Activated CD4-positive, alpha-beta memory T cell treated with anti-CD3 and anti-CD28 coated beads, Interleukin-2, amount 10 ng/mL, durations not matched to agents 7 days and 5 days (primary cell): ENCODE results near the gene AMOTL1. TPM values are rescaled to one million over a fixed set of nuclear protein-coding genes. Genes with fewer than 3 reads are reported as not detected.
"Not testable (repeated sequence)": the region's sequence is repeated elsewhere in the genome, so short reads cannot be mapped to it uniquely, and the experiment has no call there.

Source experiments
- CTCF ChIA-PET: fragments of 350-600 bp; sonication (Branson Sonifier 250); formaldehyde crosslinking; loops from one replicate; lab custom pipeline; 2021; ENCODE audit warnings: antibody characterized with exemption, inconsistent platforms; lab: Charles Lee
- POLR2A ChIA-PET: fragments of 350-600 bp; sonication (Branson Sonifier 250); formaldehyde crosslinking; loops from one replicate; lab custom pipeline; 2021; ENCODE audit warnings: antibody characterized with exemption; lab: Charles Lee
- DNase-seq: peaks from one replicate; pipeline ENCODE4 v3.0.0-alpha.2; 2020
- H3K27ac Mint-ChIP-seq: one replicate; pipeline ENCODE4 v1.8.0; 2021; ENCODE audit warnings: mild to moderate bottlenecking, mixed read lengths
- H3K27me3 Mint-ChIP-seq: one replicate; pipeline ENCODE4 v1.8.0; 2021; ENCODE audit warnings: mixed read lengths
- H3K36me3 Mint-ChIP-seq: one replicate; pipeline ENCODE4 v1.8.0; 2021; ENCODE audit warnings: low read depth, mixed read lengths
- H3K4me1 Mint-ChIP-seq: one replicate; pipeline ENCODE4 v1.8.0; 2021; ENCODE audit warnings: mixed read lengths
- H3K4me3 Mint-ChIP-seq: one replicate; pipeline ENCODE4 v1.8.0; 2021; ENCODE audit warnings: mild to moderate bottlenecking, mixed read lengths
- H3K9me3 Mint-ChIP-seq: one replicate; pipeline ENCODE4 v1.8.0; 2021; ENCODE audit warnings: mixed read lengths
- total RNA-seq, 2 experiments: library from RNA; stranded (reverse); gene quantifications; one replicate each; pipeline ENCODE4 v1.2.3, GENCODE V29; 2021

Gene AMOTL1
- total RNA-seq, 2 experiments from 2014 or later: 4.0 to 4.3 TPM

- H3K4me1 Mint-ChIP-seq, H3K27me3 Mint-ChIP-seq, H3K9me3 Mint-ChIP-seq, H3K27ac Mint-ChIP-seq, CTCF ChIA-PET, DNase-seq, H3K4me3 Mint-ChIP-seq, POLR2A ChIA-PET, H3K36me3 Mint-ChIP-seq: not testable (repeated sequence)
Measured at GRCh38 chr11:94853288-94853687, 85.1 kb downstream of the AMOTL1 start.

DNA sequence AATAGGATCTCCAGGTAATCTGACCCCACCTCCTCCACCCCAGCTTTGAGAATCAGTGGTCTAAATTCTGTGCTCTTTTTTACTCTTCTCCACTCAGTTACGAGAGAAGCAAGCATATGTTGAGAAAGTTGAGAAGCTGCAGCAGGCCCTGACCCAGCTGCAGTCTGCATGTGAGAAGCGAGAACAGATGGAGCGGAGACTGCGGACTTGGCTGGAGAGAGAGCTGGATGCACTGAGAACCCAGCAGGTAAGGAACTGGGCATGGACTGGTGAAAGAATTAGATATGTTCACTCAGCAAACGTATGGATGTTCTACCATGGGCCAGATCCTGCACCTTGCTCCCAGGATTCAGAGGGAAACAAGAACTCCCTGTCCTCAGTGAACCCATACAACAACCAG lies 85.7 kb downstream of the AMOTL1 start:
- H3K36me3 Mint-ChIP-seq: no peaks in the 10 kb centered on the region
- POLR2A ChIA-PET: no interaction called here
- H3K9me3 Mint-ChIP-seq: no peaks in the 10 kb centered on the region
- H3K27ac Mint-ChIP-seq: no peak overlapping the region
- DNase-seq: no peak
- CTCF ChIA-PET: no interaction called here
- no peak overlapping the region for H3K4me3 Mint-ChIP-seq
- no peaks in the 10 kb centered on the region for H3K27me3 Mint-ChIP-seq
- H3K4me1 Mint-ChIP-seq: no peaks in the 10 kb centered on the region

DNA sequence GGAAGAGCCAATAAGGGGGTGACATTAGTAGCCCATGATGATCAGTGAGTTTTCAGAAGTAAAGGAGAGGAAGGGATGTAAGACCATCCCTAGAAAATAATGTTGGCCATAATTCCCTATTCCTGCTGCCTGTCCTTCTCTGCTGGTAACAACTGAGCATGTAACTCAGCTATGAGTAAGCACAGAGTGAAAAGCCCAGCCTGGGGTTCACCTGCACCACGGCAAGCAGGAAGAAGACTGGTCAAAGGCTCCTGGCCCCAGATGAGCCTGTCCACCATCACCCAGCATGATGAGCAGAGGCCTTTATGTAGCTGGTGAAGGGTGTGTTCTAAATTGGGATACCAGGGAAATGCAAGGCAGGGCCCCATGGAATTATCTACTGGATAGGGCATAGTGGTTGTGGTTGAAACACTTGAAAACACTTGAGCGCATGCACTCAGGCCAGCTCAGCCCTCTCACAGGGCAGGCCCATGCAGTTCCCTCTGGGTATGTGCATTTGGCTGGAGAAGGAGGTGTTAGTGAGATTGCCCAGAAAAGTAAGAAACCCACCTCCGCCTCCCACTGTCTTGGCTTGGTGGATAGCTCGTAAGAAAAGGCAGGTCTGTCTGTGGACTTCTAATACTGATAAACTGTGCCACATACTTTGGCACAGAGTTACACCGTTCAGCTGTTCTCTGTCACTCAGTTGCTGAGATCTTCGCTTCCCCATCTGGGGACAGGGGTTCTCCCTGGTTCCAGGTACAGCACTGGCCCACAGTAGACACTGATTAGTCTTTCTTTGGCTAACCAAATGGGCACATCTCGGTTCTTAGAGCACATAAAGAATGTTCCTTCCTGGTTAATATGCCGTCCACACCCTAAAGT lies 86.8 kb downstream of the AMOTL1 start:
- POLR2A ChIA-PET: no interaction called here
- Mint-ChIP-seq H3K4me1 (no peaks in the 10 kb centered on the region), H3K9me3 (no peaks in the 10 kb centered on the region), H3K27ac (no peak overlapping the region), H3K4me3 (no peak overlapping the region), H3K36me3 (no peaks in the 10 kb centered on the region), H3K27me3 (no peaks in the 10 kb centered on the region)
- CTCF ChIA-PET: no interaction called here
- DNase-seq: no peak

GRCh38 chr11:94855666-94856065 lies 87.5 kb downstream of the AMOTL1 start:
- DNase-seq: no peak
- CTCF ChIA-PET: no interaction called here
- no peaks in the 10 kb centered on the region for H3K9me3 Mint-ChIP-seq
- no peaks in the 10 kb centered on the region for H3K4me1 Mint-ChIP-seq
- no peak overlapping the region for H3K4me3 Mint-ChIP-seq
- no peaks in the 10 kb centered on the region for H3K36me3 Mint-ChIP-seq
- POLR2A ChIA-PET: no interaction called here
- H3K27me3 Mint-ChIP-seq: no peaks in the 10 kb centered on the region
- no peak overlapping the region for H3K27ac Mint-ChIP-seq

- no peak for DNase-seq
- H3K27me3 Mint-ChIP-seq: peaks cover 1% of the 10 kb centered on the region
- CTCF ChIA-PET: no interaction called here
- no peaks in the 10 kb centered on the region for H3K4me1 Mint-ChIP-seq
- no peak overlapping the region for H3K27ac Mint-ChIP-seq
- no peaks in the 10 kb centered on the region for H3K36me3 Mint-ChIP-seq
- no peak overlapping the region for H3K4me3 Mint-ChIP-seq
- POLR2A ChIA-PET: no interaction called here
- no peaks in the 10 kb centered on the region for H3K9me3 Mint-ChIP-seq
Measured at GRCh38 chr11:94856443-94856842, 88.3 kb downstream of the AMOTL1 start.

DNA sequence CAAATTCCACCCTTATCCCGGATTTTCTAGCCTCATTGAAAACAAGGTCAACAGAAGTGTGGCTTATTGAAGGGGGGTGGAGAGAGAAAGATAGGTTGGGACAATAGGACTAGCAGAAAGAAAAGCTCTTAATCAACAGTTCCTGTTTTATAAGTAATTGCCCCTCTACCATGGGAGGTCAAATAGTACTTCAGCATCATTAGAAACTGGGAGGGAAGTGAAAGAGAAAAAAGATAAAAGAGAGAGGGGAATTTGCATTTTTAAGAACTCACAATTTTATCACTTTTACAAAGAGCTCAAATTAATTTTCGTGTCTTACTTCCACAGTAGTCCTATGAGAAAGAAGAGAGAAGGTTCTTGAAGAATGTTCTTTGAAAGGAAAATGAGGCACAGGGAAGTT lies 89.2 kb downstream of the AMOTL1 start:
- no peaks in the 10 kb centered on the region for H3K9me3 Mint-ChIP-seq
- ChIA-PET CTCF (no interaction called here), POLR2A (no interaction called here)
- H3K36me3 Mint-ChIP-seq: no peaks in the 10 kb centered on the region
- H3K27ac Mint-ChIP-seq: no peak overlapping the region
- no peaks in the 10 kb centered on the region for H3K4me1 Mint-ChIP-seq
- no peak for DNase-seq
- H3K27me3 Mint-ChIP-seq: peaks cover 4% of the 10 kb centered on the region
- no peak overlapping the region for H3K4me3 Mint-ChIP-seq

- no peak for DNase-seq
- no peaks in the 10 kb centered on the region for H3K9me3 Mint-ChIP-seq
- H3K27me3 Mint-ChIP-seq: peaks cover 4% of the 10 kb centered on the region
- no peaks in the 10 kb centered on the region for H3K36me3 Mint-ChIP-seq
- ChIA-PET CTCF (no interaction called here), POLR2A (no interaction called here)
- no peak overlapping the region for H3K27ac Mint-ChIP-seq
- no peak overlapping the region for H3K4me3 Mint-ChIP-seq
- peaks cover 3% of the 10 kb centered on the region for H3K4me1 Mint-ChIP-seq
Measured at GRCh38 chr11:94858012-94858705, 90.0 kb downstream of the AMOTL1 start.

GRCh38 chr11:94860333-94860732 lies 92.2 kb downstream of the AMOTL1 start:
- H3K4me3 Mint-ChIP-seq: no peak overlapping the region
- no peaks in the 10 kb centered on the region for H3K9me3 Mint-ChIP-seq
- H3K27ac Mint-ChIP-seq: no peak overlapping the region
- H3K4me1 Mint-ChIP-seq: peaks cover 6% of the 10 kb centered on the region
- H3K27me3 Mint-ChIP-seq: peaks cover 4% of the 10 kb centered on the region
- ChIA-PET CTCF (no interaction called here), POLR2A (no interaction called here)
- no peak for DNase-seq
- H3K36me3 Mint-ChIP-seq: no peaks in the 10 kb centered on the region

DNA sequence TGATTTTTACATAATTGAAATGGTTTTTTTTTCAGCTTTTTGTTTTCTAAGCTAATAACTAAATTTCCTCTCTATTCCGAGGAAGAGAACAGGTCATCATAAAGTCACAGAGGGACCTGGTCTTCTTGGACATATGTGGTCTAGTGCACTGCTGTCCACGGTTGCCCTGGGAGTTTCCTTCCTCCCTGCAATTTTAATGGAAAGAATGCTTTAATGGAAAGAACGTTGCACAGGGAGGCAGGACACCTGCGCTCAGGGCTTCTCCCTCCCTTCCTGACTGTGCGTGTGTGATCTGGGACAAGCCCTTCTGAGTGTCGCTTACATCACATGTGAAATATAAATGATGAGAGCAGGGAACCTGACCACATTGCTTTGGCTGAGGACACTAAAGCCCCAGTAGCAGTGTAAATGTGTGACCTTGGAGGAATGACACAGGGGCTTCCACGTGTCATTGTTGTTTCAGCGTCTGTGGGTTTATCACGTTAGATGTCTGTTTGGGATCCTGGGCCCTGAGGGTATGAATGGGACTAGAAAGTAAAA lies 93.2 kb downstream of the AMOTL1 start:
- Mint-ChIP-seq H3K27me3 (peaks cover 4% of the 10 kb centered on the region), H3K27ac (no peak overlapping the region), H3K4me3 (no peak overlapping the region), H3K4me1 (peaks cover 6% of the 10 kb centered on the region), H3K36me3 (no peaks in the 10 kb centered on the region), H3K9me3 (no peaks in the 10 kb centered on the region)
- ChIA-PET CTCF (no interaction called here), POLR2A (no interaction called here)
- no peak for DNase-seq

- DNase-seq: no peak
- Mint-ChIP-seq H3K27me3 (peaks cover 4% of the 10 kb centered on the region), H3K36me3 (no peaks in the 10 kb centered on the region), H3K9me3 (no peaks in the 10 kb centered on the region), H3K4me1 (peaks cover 6% of the 10 kb centered on the region), H3K4me3 (no peak overlapping the region), H3K27ac (no peak overlapping the region)
- POLR2A ChIA-PET: no interaction called here
- CTCF ChIA-PET: no interaction called here
Measured at GRCh38 chr11:94862926-94863880, 95.0 kb downstream of the AMOTL1 start.

DNA sequence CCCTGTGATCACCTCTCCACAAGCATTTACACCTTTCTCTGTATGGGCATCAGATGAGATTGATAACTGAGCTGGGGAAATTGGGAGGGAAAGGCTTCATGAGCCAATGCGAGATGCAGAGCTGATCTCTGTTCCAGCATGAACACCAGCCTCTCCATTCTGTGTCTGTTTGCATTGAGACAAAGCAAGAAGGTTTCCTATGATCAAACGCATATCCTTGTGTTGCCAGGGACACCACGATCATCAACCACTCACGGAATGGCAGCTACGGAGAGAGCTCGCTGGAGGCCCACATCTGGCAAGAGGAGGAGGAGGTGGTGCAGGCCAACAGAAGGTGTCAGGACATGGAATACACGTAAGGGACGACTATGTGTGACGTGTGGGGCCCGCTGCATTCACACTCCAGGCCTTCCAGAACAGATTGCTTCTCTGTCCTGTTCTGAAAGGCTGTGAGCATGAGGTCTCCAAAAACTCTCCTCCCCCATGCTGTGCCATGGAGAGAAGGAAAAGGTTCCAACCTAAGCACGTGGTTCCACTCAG lies 96.4 kb downstream of the AMOTL1 start:
- Mint-ChIP-seq H3K4me3 (no peak overlapping the region), H3K36me3 (no peaks in the 10 kb centered on the region), H3K9me3 (no peaks in the 10 kb centered on the region), H3K27ac (no peak overlapping the region), H3K4me1 (peaks cover 6% of the 10 kb centered on the region), H3K27me3 (peaks cover 4% of the 10 kb centered on the region)
- ChIA-PET POLR2A (no interaction called here), CTCF (no interaction called here)
- no peak for DNase-seq

GRCh38 chr11:94866231-94866822 lies 98.2 kb downstream of the AMOTL1 start:
- Mint-ChIP-seq H3K27me3 (peaks cover 4% of the 10 kb centered on the region), H3K4me3 (no peak overlapping the region), H3K9me3 (no peaks in the 10 kb centered on the region), H3K27ac (no peak overlapping the region), H3K36me3 (no peaks in the 10 kb centered on the region), H3K4me1 (peaks cover 6% of the 10 kb centered on the region)
- DNase-seq: no peak
- ChIA-PET CTCF (no interaction called here), POLR2A (no interaction called here)
